22Rv1 (cell line): ENCODE results near the gene TP53BP2.
"Not testable (repeated sequence)": the region's sequence is repeated elsewhere in the genome, so short reads cannot be mapped to it uniquely, and the experiment has no call there.

Experiments
- H3K27ac ChIP-seq: fragments of 450-650 bp; 2 replicates; pipeline ENCODE4 v1.5.1; 2017
- ZFX ChIP-seq: fragments of 450-650 bp; IDR thresholded peaks from 2 replicates; pipeline ENCODE4 v1.6.1; 2017; ENCODE audit warnings: antibody characterized with exemption, borderline replicate concordance
- TF ChIP-seq, protein P1 (sequence below): fragments of 450-650 bp; IDR thresholded peaks from 2 replicates; pipeline ENCODE4 v1.5.1; 2017; ENCODE audit warnings: mild to moderate bottlenecking

Gene TP53BP2

DNA sequence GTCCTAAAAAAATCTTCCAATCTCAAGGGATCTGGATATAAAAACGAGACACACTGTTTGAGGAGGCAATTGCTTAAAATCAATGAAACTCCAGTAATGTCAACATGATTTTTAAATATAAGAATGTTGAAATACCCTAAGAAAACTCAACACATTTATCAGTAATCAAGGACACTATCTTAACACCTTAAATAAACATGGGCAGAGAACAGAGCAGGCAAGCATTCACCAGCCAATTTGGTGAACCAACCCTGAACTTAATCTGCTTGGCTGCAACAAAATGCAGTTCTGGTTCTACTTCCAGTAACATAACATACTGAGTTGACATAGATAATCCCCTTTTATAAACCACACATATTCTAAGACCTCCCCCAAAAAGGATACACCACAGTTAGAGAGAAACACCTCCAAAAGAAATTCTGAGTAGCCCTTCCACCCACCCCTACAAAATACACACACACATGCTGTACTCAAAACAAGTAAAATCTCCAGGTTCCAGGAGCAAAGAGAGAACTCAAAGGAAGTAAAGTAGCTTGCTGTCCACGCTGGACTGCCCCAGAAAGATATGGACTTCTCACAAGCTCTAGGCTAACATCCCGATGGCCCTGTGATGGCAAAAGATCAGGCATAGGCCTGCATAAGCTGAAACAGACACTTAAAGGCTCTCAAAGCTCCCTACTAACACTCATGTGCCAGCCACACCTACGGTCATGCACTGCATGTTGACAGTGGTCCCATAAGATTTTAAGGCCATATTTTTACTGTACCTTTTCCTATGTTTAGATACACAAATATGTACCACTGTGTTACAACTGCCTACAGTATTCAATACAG lies 30.5 kb downstream of the TP53BP2 start:
- TF ChIP-seq ZFX = no peak
- TF ChIP-seq, protein P1, sequence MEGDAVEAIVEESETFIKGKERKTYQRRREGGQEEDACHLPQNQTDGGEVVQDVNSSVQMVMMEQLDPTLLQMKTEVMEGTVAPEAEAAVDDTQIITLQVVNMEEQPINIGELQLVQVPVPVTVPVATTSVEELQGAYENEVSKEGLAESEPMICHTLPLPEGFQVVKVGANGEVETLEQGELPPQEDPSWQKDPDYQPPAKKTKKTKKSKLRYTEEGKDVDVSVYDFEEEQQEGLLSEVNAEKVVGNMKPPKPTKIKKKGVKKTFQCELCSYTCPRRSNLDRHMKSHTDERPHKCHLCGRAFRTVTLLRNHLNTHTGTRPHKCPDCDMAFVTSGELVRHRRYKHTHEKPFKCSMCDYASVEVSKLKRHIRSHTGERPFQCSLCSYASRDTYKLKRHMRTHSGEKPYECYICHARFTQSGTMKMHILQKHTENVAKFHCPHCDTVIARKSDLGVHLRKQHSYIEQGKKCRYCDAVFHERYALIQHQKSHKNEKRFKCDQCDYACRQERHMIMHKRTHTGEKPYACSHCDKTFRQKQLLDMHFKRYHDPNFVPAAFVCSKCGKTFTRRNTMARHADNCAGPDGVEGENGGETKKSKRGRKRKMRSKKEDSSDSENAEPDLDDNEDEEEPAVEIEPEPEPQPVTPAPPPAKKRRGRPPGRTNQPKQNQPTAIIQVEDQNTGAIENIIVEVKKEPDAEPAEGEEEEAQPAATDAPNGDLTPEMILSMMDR = no peak
- H3K27ac ChIP-seq = no peak overlapping the region

DNA sequence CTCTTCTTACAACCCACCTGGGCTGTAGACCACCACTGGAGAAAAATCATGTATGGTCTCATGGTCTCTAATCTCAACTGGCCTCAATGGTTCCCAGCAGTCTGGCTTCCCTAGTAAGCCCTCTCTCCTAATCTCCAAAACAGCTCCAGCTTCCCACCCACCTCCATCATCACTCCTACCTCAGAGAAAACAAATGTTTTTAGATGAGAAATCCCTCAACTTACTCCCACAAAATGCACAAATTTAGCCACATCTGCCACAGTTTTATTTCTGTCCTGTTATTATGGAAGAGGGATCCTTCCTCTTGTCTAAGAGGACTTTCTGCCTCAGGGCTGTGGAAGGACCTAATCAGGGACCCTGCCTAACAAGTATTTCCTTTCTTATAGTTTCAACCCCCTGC lies 32.1 kb downstream of the TP53BP2 start:
- TF ChIP-seq ZFX = no peak
- TF ChIP-seq, protein P1 = no peak
- H3K27ac ChIP-seq = no peak overlapping the region

DNA sequence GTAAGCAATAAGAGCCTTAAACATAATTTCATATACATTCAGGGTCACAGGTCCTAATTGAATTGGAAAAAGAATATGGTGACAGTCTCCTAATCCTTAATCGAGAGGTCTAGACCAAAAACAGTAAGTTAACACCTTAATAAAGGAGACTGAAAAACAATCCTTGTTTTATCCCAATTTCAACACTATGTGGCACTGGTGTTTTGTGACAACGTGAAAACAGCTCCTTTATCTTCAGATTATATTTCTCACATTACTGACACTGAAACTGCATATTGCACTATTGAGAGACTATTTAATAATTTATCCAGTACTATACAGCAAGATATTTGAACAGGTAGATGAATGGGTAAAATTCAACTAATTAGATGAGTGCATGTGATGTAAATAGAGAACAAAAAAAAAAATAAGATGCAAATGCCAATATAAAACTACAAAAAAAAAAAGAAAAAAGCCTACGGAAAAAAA lies 34.1 kb downstream of the TP53BP2 start:
- H3K27ac ChIP-seq = no peak overlapping the region
- TF ChIP-seq ZFX = no peak
- TF ChIP-seq, protein P1 = peak; percentile 73

DNA sequence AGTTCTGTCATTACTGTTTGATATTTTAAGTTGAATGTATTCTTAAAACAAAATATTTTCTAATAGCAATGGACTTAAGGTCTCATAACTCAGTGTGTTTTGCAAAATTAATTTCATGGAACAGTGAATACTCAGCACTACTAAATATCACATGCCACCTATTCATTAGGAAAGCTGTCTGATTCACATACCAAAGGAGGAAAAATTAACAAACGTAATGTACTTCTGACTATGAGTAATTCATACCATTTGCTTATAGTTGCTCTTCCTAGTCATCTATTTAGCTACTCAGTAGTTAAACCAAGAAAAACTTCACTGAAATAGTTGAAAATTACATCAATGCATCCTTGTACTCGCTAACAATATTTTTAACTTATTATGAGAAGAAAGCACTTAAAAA lies 35.2 kb downstream of the TP53BP2 start:
- TF ChIP-seq ZFX = no peak
- TF ChIP-seq, protein P1 = no peak
- no peak overlapping the region for H3K27ac ChIP-seq

DNA sequence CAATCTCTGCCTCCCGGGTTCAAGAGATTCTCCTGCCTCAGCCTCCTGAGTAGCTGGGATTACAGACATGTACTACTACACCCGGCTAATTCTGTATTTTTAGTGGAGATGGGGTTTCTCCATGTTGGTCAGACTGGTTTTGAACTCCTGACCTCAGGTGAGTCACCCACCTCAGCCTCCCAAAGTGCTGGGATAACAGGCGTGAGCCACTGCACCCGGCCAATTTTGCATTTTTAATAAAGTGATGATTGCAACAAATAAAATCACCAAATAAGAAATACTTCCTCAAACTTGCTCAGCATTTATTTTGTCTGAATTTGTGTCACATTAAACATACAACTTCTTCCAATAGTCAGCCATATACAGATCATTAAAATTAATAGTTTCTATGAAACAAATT lies 35.8 kb downstream of the TP53BP2 start:
- H3K27ac ChIP-seq = not testable (repeated sequence)

DNA sequence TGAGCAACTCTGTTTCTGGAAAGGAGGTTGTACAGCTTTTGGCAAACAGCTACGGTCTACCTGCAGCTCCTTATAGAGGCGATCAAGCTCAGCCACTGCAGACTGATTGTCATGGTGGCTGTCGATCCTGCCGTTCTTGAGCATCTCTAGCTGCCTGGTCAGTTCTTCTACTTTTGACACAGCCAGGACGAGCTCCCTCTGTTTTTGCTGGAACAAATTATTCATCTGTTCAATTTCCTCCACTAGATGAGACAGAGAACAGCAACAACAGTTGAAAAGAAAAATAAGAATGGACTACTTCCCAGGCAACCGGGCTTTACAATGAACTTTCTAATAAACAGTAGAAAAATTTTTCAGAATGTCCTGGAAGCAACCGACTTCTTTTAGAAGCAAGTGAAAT lies 42.5 kb downstream of the TP53BP2 start:
- TF ChIP-seq ZFX = no peak
- TF ChIP-seq, protein P1 = no peak
- H3K27ac ChIP-seq = no peak overlapping the region

DNA sequence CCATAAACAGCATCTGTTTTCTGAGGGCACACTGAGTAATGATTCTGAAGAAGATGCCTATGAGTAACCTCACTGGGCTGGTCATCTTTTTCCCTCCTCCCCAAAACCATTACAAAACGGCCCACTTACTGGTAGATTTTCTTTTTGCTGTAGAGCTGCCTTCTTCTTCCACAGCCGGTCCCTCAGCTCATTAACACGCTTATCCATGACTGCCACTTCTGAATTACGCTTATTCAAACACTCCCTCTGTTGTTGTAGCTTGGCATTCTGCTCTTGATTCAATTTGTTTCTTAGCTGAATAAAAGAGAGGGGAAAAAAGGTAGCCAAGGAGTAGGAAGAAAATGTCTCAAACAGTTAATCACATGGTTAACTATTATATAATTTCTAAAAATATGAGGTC lies 43.1 kb downstream of the TP53BP2 start:
- H3K27ac ChIP-seq = no peak overlapping the region

More for the DNA sequence above, 43.1 kb downstream of the TP53BP2 start:
- TF ChIP-seq, protein P1 = no peak
- no peak for TF ChIP-seq ZFX
